IPS DF 4.7 (cell line): Measurements from ENCODE around the gene SPIRE2.
"Not testable (repeated sequence)": the region's sequence is repeated elsewhere in the genome, so short reads cannot be mapped to it uniquely, and the experiment has no call there.

Experiments
- DNase-seq: peaks from one replicate; pipeline ENCODE4 v3.0.0-alpha.2; 2013; ENCODE audit warnings: low spot score; ENCODE audit errors: extremely low read depth

Gene SPIRE2

GRCh38 chr16:89912143-89912542 is 83.9 kb downstream of the SPIRE2 start:
- DNase-seq: no peak

GRCh38 chr16:89912627-89913026 is 84.4 kb downstream of the SPIRE2 start:
- no peak for DNase-seq

- no peak for DNase-seq
Measured at GRCh38 chr16:89913408-89914387, 85.4 kb downstream of the SPIRE2 start.

GRCh38 chr16:89914642-89915285 is 86.5 kb downstream of the SPIRE2 start:
- DNase-seq: not testable (repeated sequence)

GRCh38 chr16:89915303-89916232 is 87.3 kb downstream of the SPIRE2 start:
- no peak for DNase-seq

- no peak for DNase-seq
Measured at GRCh38 chr16:89917773-89918452, 89.6 kb downstream of the SPIRE2 start.

GRCh38 chr16:89918453-89919347 is 90.4 kb downstream of the SPIRE2 start, which contains the start of gene MC1R:
Gene MC1R, plus strand, starts transcription at chr16:89918862. Its CDS starts 397 bp downstream, at chr16:89919259.
- no peak for DNase-seq

- DNase-seq: no peak
Measured at GRCh38 chr16:89919535-89920406, 91.5 kb downstream of the SPIRE2 start.

GRCh38 chr16:89920723-89921122 is 92.4 kb downstream of the SPIRE2 start:
- DNase-seq: no peak
